NCI-H1436 treated with DMSO at 0.1 percent for 48 hours (cell line): ENCODE results near the gene COL6A3.
"Not testable (repeated sequence)": the region's sequence is repeated elsewhere in the genome, so short reads cannot be mapped to it uniquely, and the experiment has no call there.

Source experiments
- DNase-seq: peaks from one replicate; lab custom pipeline; 2025; lab: John Stamatoyannopoulos, UW

COL6A3 gene

DNA sequence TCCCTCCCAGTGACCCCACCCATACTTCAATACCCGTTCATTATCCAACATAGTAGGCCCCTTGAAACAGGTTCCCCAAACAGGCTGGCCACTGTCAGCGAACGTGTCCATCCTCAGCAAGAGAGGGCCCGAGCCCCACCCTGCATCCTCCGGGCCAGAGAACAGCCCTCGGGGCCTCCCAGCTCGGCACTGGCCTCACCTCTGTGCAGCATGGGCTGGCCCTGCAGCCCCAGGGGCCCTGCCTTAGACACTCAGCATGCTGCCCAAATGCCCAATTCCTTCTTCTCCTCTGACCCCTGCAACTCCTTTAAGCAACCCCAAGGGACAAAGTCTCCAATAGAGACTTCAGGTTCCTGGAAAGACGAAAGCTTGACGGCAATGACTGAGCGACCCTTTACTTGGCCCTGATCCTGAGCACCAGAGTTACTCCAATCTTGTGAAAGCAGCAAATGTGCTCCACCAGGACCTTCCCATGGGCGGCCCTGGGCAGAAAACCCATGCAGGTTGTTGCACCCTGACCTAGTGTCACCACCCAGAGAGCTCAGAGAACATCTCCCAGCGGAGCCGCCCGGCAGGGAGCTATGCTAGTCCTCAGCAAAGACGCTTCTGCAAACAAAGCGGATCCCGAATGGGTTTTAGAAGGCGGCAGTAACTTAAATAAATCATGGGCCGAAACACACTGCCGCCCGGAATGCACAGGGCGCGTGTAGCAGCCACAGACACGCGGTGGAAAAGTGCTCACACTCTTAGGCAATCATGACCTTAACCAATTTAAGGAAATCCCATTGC is 782 bp downstream of the COL6A3 start:
- DNase-seq, result no peak

DNA sequence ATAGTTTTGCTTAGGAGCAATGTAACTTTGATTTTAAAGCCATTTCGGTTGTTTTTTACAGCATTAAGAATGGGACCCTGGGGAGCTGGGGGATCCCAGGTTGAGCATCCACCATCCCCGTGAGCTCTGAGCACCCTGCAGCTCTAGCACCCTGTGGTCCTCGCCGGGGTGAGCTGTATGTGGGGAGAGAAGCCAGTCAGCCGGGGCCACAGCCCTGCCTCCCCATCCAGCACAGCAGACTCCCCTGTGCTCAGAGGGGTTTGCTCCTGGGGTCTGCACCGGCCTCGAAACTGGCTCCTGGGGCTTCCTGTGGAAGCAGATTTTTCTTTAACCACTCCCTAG is 1.3 kb downstream of the COL6A3 start:
- DNase-seq, result no peak

DNA sequence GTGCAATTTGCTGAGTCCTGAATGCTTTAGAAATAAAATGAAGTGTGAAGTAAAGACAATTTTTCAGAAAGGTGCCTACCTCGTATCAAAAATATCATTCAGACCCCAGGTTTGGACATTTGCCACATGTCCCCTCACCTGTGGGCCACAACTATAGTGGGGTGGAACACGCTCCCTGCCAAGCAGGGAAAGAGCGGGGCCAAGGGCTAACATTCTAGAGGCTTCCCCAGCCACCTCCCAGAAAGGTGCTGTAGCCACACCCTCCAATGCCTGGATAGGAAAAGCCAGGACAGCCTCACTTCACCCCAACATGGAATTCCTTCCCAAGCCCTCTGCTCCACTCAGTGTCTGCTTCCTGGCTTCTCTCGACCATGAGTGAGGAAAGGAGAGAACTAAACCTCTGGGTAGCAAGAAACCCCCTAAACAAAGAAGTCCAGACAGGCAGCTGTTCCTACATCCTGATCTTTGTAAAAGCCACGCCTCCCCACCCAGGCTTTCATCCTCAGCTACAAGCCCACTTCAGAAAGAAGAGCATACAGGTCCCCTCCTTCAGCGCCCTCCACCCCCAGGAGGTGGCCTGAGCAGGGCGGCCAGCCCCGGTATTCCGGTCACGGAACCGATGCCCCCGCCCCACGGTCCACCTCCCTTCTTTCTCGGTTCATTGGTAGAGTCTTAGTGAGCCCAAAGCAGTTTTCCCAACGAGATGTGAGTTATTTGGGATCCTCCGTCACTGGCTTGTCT is 2.1 kb downstream of the COL6A3 start:
- no peak for DNase-seq

DNA sequence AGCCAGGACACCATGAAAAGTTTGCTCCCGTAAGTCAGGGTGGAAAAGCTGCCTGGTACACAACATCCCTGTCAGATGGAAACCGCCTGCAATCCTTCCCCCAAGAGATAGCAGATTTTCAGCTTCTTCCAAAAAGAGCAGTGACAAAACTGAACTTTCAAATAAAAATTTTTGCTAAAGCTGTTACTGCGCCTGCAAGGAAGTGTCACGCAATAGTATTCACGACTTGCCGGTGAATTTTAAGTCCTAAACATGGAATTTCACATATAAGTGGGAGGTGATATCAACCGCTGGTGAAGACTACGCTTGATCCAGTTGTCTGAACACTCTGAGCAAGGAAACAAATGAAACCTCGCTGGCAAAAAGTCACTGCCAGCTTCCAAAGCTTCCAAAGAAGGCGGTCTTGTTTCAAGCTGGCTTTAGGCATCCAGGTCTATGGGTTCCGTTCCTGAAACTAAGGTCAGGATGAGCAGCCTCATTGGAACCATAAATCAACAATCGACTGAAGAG is 2.8 kb downstream of the COL6A3 start:
- DNase-seq, result no peak

DNA sequence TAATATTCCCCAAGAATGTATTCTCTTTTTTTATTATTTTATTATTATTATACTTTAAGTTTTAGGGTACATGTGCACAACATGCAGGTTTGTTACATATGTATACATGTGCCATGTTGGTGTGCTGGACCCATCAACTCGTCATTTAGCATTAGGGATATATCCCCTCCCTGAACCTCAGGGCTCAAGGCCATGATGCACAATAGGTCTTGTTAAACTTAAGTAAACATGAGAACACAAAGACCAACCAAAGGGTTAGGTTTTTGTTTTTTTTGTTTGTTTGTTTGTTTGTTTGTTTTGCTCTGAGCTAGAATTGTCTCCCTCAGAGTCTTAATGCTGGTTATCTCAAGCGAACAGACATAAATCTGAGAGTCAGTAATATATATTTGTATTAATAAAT is 4.7 kb downstream of the COL6A3 start:
- not testable (repeated sequence) for DNase-seq

DNA sequence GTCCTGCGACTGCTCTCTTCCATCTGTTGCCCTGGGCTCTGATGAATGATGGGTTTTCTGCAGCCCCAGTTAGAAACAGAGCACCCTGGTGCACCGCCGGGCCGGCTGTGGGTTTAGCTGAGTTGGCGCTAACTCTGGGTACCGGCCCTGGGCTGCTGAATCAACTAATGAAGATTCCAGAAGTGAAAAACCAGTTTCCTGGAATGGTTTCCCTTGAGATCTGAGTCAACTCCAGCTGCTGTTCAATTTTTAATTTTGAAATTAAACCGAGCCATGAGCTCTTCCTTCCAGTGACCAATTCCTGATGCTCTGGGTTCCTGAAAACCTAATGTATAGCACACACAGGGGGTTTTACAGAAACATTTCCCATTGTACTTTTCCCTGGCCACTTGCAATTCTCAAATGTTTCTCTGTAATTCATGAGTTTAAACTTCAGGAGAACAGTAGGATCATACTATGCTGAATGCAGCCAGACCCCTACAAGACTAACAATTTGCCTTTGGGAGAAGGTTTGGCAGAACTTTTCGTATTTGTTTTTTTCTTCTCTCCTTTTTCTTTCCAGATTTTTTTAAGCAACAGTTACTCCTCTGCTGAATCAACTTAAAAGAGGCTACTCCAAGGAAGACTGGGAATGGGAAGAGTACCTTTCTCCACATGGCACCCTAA is 5.5 kb downstream of the COL6A3 start:
- no peak for DNase-seq

DNA sequence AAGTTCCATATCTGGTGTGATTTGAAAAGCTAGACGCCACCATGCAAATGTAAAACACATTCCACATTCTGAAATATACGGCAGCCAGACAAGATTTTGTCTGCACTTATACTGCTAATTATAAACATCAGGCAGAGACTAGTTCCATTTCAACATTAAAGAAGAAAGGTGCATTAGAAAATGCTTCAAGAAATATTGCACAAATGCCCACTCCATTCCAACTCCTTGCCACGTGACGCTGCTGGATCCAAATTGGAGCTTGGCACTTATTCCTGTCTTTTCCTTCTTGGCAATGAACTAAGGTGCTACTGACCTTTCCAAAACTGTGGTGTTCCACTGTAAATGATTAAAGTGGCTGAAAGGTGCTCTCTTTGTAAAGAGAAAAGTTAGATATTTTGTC is 6.3 kb downstream of the COL6A3 start:
- no peak for DNase-seq

DNA sequence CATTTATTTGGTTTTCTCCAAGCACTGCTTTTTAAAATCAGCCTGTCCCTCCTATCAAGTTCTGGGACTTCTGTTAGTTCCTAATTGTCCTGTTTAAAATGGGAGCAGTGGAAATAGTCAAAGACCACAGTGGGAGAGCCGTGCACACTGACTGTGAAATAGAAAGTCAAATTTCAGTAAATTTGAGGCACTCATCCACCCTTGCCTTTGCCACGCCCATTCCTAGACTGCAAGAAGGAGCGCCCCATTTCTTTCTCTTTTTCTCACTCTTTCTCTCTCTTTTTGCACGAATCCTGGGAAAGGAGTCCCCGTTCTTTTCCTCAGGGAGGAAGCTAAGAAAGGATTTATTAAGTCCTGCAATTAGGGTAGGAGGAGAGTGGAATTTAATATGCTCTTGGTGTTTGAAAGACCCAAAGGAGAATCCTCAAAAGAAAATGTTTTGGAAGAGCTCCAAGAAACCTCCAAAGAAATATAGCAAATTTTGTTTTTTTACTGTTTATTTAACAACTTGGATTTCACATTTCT is 7.5 kb downstream of the COL6A3 start:
- no peak for DNase-seq

DNA sequence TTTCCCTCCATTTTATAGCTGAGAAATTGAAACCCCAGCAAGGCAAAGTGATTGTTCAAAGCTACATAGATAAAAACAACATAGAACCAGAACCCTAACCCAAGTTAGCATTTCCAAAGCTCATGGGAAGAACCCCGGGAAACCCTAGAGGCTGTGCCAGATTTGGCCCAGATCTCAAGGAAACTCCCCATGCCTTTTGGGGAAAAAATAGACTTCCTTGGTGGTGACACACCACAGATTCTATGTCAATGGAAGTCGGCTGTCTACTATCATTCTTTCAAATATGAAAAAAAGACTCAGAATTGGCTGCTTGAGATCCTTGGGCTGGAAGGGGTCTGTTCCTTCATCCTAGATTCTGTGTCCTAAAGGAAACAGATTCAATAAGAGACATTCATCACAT is 8.4 kb downstream of the COL6A3 start:
- DNase-seq, result no peak

DNA sequence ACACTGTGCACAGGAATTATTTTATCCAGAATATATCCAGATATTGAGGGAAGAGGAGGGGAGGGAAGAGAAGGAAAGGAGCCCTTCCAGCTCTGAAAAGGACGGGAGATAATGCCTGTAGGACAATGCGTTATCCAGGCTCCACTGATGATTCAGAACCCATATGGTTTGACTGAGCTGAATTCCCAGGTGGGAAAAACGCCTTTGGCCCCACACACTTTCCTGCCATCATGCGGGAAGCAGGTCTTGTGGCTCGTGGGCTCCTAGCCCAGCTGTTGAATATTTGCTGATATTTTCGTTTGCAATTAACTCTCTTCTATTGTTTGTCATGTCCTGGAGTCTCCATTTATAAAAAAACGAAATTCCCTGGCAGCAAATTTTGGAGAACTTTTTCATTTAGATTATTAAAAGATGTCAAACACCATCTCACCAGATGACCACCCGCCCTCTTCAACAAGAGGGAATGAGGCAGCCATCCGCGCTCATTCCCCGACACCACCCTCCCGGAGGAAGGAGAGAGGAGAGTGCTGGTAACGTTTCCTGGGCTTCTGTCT is 8.9 kb downstream of the COL6A3 start:
- no peak for DNase-seq

DNA sequence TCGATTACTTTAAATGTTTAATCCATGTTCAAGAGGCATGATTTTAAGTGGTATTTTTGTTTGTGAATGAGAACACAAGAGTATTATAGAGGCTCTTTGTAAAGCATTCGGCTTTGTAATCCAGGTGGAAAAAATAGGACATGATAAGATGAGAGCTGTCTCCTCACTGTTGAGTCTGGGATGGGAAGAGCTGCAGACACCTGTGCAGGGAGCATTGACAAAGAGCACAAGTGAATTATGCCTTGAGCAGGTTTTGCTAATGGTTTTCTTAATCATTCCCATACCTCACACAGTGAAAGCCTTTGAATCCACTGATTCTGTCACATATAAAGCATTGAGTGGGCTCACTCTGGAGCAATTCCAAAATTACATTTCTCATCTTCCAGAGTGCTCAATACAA is 9.6 kb downstream of the COL6A3 start:
- no peak for DNase-seq

DNA sequence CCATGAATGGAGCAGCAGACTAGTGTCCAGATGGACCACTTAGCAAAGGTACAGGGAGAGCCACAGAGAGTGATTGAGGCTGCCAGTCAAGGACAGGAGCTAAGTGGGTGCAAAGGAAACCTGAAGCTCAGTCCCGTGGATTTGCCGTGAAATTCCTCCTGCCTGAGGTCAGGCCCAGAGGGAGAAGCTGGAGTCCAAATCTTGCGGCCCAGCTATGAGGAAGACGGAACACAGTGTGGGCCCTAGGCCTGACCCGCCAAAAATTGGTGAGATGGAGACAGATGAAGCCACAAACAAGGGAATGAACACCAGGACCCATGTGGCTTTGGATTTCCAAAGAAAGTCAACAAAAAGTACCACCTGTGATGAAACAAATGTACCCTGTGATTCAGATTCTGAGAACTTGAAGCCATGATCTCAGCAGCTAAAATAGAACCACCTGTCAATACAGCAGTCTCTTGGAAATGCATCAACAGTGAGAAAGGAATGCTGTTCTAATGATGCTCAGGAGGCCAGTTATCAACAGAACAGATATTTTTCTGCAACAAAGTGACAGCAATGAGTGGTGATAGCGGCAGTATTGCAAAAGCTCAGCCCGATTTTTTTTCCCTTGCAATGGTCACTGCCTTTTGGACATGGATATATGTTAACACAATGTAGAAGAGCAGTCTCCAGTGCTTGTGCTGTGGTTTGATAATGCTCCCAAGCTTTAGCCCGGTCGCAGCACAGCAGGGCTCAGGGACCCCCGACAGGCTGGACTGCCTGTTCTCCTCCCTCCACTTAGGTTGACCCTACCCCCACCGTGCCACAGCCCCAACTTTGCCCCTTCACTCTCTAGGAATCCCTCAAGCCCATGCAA is 10.7 kb downstream of the COL6A3 start:
- DNase-seq, result no peak

DNA sequence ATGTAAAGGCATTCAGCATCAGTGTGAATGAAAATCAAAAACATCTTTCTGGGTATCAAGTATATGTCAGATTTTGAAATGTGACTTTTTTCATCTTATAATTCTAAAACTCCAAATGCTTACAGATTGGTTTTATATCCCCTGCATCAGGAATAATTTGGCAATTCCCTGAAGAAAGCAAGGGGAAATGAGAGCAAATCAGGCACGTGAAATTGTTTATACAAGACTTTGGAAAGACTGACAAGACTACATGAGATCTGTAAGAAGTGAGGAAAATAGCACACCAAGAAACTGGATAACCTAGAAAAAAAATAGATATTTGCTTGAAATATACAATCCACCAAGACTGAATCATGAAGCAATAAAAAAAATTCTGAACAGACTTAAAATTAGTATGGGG is 13.8 kb downstream of the COL6A3 start:
- DNase-seq, result no peak

DNA sequence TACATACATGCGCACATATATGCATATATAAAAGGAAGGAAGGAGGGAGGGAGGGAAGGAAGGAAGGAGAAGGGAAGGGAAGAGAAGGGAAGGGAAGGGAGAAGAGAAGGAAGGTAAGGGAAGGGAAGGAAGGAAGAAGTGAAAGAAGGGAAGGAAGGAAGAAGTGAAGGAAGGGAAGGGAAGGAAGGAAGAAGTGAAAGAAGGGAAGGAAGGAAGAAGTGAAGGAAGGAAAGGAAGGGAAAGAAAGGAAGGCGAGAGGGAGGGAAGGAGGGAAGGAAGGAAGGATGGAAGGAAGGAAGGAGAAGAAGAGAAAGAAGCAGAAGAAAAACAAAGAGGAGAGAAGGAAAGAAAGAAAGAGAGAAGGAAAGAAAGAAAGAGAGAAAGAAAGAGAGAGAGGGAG is 16.9 kb downstream of the COL6A3 start:
- no peak for DNase-seq

DNA sequence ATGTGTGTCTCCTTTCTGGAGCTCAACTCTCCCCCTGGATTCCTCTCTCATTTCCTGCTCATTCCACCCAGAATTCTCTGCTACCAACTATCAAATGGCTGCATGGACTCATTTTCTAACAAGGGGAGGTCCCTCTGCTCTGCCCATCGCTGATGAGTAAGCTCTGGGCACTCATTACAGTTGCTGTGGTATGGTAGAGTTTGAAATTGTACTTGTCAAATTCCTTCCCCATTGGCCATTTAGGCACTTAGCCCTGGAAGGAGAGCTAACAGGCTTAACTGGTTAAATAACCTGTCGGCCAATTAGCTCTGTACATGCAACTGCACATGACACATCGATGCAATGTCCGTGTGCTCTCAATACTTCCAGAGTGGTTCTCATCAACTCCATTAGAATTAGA is 20.4 kb downstream of the COL6A3 start:
- no peak for DNase-seq

DNA sequence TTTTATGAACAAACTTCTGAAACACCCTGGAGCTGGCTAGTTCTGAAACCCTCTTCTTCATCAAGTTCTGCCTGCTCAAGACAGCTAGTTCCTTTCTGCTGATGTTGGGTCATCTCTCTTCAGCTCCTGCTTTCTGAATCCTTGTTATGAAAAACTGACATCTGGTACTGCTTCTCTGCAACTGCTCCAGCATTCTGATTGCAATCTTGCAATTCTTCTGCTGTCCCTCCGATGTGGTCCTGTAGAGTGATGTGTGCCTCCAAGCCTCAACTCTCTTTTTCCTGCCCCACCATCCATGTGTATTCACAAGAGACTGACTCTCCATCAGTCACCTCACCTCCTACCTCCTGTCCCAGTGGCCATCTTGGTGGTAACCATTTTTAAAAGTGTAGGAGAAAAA is 21.8 kb downstream of the COL6A3 start:
- no peak for DNase-seq

DNA sequence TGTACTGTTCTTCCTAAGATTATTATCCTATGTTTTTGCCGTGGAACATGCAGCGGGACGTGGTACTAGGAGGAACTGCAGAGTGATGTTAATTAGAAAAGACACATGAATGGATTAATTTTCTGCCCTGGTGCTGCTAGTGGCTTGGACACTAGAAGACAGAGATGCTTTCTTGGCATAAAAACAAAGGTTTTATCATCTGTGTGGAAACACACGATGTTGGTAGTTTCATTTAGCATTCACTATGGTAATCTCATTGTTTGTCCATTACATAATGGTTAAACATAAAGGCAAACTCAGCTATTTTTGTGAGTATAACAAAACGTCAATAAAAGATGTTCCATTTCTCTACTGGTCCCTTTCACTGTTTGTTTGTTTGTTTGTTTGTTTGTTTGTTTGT is 22.8 kb downstream of the COL6A3 start:
- no peak for DNase-seq

DNA sequence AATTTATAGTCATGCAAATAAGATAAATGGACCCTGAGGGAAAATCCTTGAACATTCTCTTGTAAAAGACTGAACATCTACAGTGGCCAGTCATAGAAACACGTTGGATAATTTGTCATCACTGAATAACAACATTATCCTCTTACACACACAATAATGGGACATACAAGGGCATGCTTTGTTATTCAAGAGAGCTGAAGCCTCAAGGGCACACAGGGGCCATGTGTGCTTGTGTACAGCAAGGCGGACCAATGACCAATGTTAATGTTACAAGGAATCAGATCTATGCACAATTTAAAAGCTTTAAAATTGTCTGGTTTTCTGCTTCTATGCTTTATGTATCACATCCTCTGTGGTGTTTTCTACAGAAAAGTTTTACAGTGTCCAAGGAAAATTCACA is 23.7 kb downstream of the COL6A3 start:
- no peak for DNase-seq

DNA sequence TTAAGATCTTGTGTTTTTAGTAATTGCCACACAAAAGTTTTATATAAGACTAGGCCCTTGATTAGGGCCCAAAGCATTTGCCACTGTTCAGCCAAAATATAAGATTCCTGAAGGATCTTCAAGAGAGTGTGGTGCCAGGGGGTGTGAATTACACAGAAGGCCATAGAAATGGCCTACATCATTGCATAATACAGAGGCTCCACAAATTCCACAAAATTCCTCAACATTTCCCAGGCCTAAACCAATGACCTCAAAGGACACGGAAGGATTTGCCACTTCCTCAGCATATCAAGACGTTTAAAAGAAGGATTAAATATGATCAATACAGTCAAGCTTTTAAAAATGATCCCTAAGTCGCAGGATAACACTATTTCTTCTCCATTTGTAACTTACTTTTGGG is 24.1 kb downstream of the COL6A3 start:
- DNase-seq, result no peak

DNA sequence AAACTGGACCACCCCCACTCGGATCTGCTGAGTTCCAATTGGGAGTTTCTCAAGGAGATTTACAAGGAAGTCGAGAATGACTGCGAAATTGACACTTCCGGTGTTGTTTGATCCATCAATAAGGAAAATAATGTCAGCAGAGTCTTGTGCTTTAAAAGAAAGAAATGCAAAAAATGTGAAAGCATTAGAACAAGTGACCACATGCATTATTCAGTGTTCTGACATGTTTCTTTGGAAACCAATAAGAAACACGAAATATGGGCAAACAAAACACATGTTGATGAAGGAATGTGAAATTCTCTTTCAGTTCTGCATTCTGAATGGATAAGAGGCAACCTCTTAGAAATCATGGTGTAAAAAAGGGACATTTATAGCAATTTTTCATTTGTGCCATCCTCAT is 25.9 kb downstream of the COL6A3 start:
- no peak for DNase-seq

DNA sequence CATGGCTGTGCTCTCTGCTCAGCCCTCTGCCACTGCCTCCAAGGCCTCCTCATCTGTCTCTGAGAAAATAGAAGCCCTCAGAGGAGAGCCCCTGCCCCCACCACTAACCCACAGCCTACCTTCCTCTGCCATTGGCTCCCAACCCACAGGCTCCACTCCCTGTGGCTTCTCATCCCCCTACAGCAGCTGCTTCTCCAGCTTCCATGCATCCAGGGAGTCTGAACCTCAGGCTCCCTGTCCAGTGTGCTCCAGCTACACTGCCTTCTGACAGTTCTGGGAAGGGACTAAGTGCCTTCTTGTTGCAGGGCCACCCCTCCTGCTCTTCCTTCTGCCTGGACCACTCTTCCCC is 29.3 kb downstream of the COL6A3 start:
- no peak for DNase-seq
